ENCODE results near the gene ZNF439.
"Not testable (repeated sequence)": the region's sequence is repeated elsewhere in the genome, so short reads cannot be mapped to it uniquely, and the experiment has no call there.

DNA sequence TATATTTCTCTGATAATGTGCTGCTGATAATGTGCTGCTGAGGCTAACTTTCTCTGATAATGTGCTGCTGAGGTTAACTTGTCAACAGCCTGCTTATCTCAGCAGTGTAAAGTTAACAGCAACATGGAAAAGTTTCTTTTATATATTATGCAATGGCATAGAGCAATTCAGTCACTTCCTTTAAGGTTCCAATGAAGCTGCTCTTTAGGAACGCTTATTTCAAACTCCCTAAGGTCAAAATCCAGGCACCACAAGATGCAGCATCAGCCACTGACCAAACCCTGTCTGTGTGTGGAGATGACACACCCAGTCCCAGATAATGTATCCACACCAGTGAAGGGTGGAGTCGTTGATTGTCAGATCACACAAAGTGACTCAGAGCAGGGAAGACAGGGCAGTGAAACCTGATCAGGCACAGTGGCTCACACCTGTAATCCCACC is 12.9 kb upstream of the ZNF439 start:
- TF ChIP-seq, protein P1, sequence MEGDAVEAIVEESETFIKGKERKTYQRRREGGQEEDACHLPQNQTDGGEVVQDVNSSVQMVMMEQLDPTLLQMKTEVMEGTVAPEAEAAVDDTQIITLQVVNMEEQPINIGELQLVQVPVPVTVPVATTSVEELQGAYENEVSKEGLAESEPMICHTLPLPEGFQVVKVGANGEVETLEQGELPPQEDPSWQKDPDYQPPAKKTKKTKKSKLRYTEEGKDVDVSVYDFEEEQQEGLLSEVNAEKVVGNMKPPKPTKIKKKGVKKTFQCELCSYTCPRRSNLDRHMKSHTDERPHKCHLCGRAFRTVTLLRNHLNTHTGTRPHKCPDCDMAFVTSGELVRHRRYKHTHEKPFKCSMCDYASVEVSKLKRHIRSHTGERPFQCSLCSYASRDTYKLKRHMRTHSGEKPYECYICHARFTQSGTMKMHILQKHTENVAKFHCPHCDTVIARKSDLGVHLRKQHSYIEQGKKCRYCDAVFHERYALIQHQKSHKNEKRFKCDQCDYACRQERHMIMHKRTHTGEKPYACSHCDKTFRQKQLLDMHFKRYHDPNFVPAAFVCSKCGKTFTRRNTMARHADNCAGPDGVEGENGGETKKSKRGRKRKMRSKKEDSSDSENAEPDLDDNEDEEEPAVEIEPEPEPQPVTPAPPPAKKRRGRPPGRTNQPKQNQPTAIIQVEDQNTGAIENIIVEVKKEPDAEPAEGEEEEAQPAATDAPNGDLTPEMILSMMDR (conservative IDR thresholded peaks at IDR 0.05), result not testable (repeated sequence)
- TF ChIP-seq EZH2 (IDR thresholded peaks at IDR 0.05; ENCODE audit: low read depth), result not testable (repeated sequence)

Data from PC-9 (cell line).